ENCODE data around the gene COPS7A. TPM values are rescaled to one million over a fixed set of nuclear protein-coding genes. Genes with fewer than 3 reads are reported as not detected.
A peak's percentile ranks its signal among the peaks of the same experiment; 100 is the strongest.

COPS7A gene
- total RNA-seq, 2 experiments from 2014 or later: 51.1 to 71.2 TPM

- H2AFZ ChIP-seq (ENCODE audit: low read length): peak within 1 kb of the TSS; percentile 18; the same call in 1 of the 2 replicates
- 0 out of 2 replicates have a peak, but pooled peaks cover 5% of the 10 kb centered on the region for H4K20me1 ChIP-seq (ENCODE audit: insufficient read depth, low read length)
- no TSS peak for BruUV-seq (replicated peaks)
- no peaks in the 10 kb centered on the region for H3K9me2 ChIP-seq (ENCODE audit: insufficient read depth, low read length)
- peak within 1 kb of the TSS; percentile 86 for H3K4me3 ChIP-seq (ENCODE audit: low read depth, low read length, poor library complexity, severe bottlenecking)
- peak within 1 kb of the TSS; percentile 78 for H3K27ac ChIP-seq (ENCODE audit: low read depth, low read length, poor library complexity, severe bottlenecking)
- intact Hi-C loops (cut with micrococcal nuclease; ENCODE audit: unreplicated experiment): loop anchor here (1.0 to 5.0 kb wide), 6 partner anchors 26 to 122 kb away; partner anchors contain the start of genes CHD4, COPS7A, ING4 and NOP2
- H3K4me2 ChIP-seq (ENCODE audit: low read length): peak within 1 kb of the TSS; percentile 99
- H3K4me1 ChIP-seq (ENCODE audit: insufficient read depth, low read length, poor library complexity, severe bottlenecking): peaks cover 65% of the 10 kb centered on the region
- TF ChIP-seq EZH2phosphoT487 (IDR thresholded peaks at IDR 0.05; ENCODE audit: borderline replicate concordance, low read depth, low read length): no peak
- TF ChIP-seq CTCF (conservative IDR thresholded peaks at IDR 0.05; ENCODE audit: low read length): no peak
- ChIA-PET POLR2A (interaction anchor here (0.6 to 2.1 kb wide), 19 partner anchors 8 to 259 kb away, joined by 3 to 12 read pairs (median 4); partner anchors contain the start of genes COPS7A, GAPDH, LPAR5 and MLF2), CTCF (ENCODE audit: unreplicated experiment) (interaction anchor here (0.5 to 1.0 kb wide), 7 partner anchors 9 to 745 kb away, joined by 3 to 18 read pairs (median 6); no protein-coding TSS in a partner anchor)
- H3K79me2 ChIP-seq (ENCODE audit: insufficient read depth, low read depth, low read length): peaks cover 64% of the 10 kb centered on the region
- no peaks in the 10 kb centered on the region for H3K9me3 ChIP-seq (ENCODE audit: low read length)
- peaks cover 43% of the 10 kb centered on the region for H3K36me3 ChIP-seq (ENCODE audit: insufficient read depth, low read length)
- DNase-seq (ENCODE audit: low spot score): peak; percentile 100
These were observed 34.6 kb upstream of the COPS7A start, which contains the start of gene ZNF384 for GRCh38 chr12:6688999-6689882. Gene ZNF384 (minus strand): TSS chr12:6689375. CDS start chr12:6679520, 9,855 bp downstream.

- POLR2A ChIA-PET: interaction anchor here (0.9 to 1.5 kb wide), 3 partner anchors 28 to 82 kb away, joined by 3 to 5 read pairs (median 4); partner anchors contain the start of gene COPS7A
- H3K36me3 ChIP-seq (ENCODE audit: insufficient read depth, low read length): peaks cover 27% of the 10 kb centered on the region
- CTCF ChIA-PET (ENCODE audit: unreplicated experiment): no interaction called here
These were observed 32.4 kb upstream of the COPS7A start for GRCh38 chr12:6691473-6691872.

More at GRCh38 chr12:6691473-6691872, 32.4 kb upstream of the COPS7A start:
- H4K20me1 ChIP-seq (ENCODE audit: insufficient read depth, low read length): no peaks in the 10 kb centered on the region
- no peak overlapping the region for H3K4me3 ChIP-seq (ENCODE audit: low read depth, low read length, poor library complexity, severe bottlenecking)
- intact Hi-C loops (cut with micrococcal nuclease; ENCODE audit: unreplicated experiment): loop anchor here (10.0 kb wide), 1 partner anchor 267 kb away; no protein-coding TSS in a partner anchor
- H2AFZ ChIP-seq (ENCODE audit: low read length): no peak overlapping the region
- no peaks in the 10 kb centered on the region for H3K9me3 ChIP-seq (ENCODE audit: low read length)
- H3K4me1 ChIP-seq (ENCODE audit: insufficient read depth, low read length, poor library complexity, severe bottlenecking): peaks cover 79% of the 10 kb centered on the region
- H3K4me2 ChIP-seq (ENCODE audit: low read length): peak overlapping the region; percentile 86; the same call in 1 of the 2 replicates
- TF ChIP-seq CTCF (conservative IDR thresholded peaks at IDR 0.05; ENCODE audit: low read length) (no peak), EZH2phosphoT487 (IDR thresholded peaks at IDR 0.05; ENCODE audit: borderline replicate concordance, low read depth, low read length) (no peak)
- DNase-seq (ENCODE audit: low spot score): no peak
- no peak overlapping the region for H3K27ac ChIP-seq (ENCODE audit: low read depth, low read length, poor library complexity, severe bottlenecking)
- peaks cover 42% of the 10 kb centered on the region for H3K79me2 ChIP-seq (ENCODE audit: insufficient read depth, low read depth, low read length)
- no TSS peak for BruUV-seq (replicated peaks)
- H3K9me2 ChIP-seq (ENCODE audit: insufficient read depth, low read length): no peaks in the 10 kb centered on the region
